ENCODE data around the gene SLC5A2. TPM values are rescaled to one million over a fixed set of nuclear protein-coding genes. Genes with fewer than 3 reads are reported as not detected.
A peak's percentile ranks its signal among the peaks of the same experiment; 100 is the strongest.
"Not testable (repeated sequence)": the region's sequence is repeated elsewhere in the genome, so short reads cannot be mapped to it uniquely, and the experiment has no call there.

Gene SLC5A2
- total and polyA plus RNA-seq, 2 donors (not counting 1 experiment from before 2014, with no cell fraction given) = not detected

- Histone ChIP-seq H3K9ac (ENCODE audit: insufficient read depth, low read length) (no peak overlapping the region), H2AFZ (ENCODE audit: low read length) (no peak overlapping the region), H3K4me1 (ENCODE audit: control insufficient read depth, extremely low read depth, insufficient read depth, low read length) (no peaks in the 10 kb centered on the region), H3K4me2 (ENCODE audit: extremely low read depth, insufficient read depth, low read length) (no peak overlapping the region), H3K9me3 (ENCODE audit: control insufficient read depth, insufficient read depth, low read depth, low read length) (no peaks in the 10 kb centered on the region), H3K79me2 (ENCODE audit: control insufficient read depth, insufficient read depth, low read length) (no peaks in the 10 kb centered on the region), H3K36me3 (ENCODE audit: control insufficient read depth, insufficient read depth, low read length) (no peaks in the 10 kb centered on the region), H3K27me3 (ENCODE audit: control insufficient read depth, insufficient read depth, low read length) (no peaks in the 10 kb centered on the region), H3K4me3 (replicated peaks in 1 of 4; ENCODE audit: control extremely low read depth in 1 of 4, insufficient read depth in 1 of 4, low read depth in 3 of 4, low read length in 4 of 4) (no peak overlapping the region), H3K27ac (ENCODE audit: insufficient read depth, low read length) (no peak overlapping the region), H4K20me1 (ENCODE audit: control insufficient read depth, extremely low read depth, insufficient read depth, low read length) (no peaks in the 10 kb centered on the region)
- DNase-seq (ENCODE audit: low read depth in 2 of 2) = no peak
- TF ChIP-seq CTCF (conservative IDR thresholded peaks at IDR 0.05 in 1 of 2, IDR thresholded peaks at IDR 0.05 in 1 of 2; ENCODE audit: low read depth in 1 of 2, low read length in 2 of 2) (no peak), EZH2 (IDR thresholded peaks at IDR 0.05; ENCODE audit: low read length, missing control alignments) (no peak)
Measured at GRCh38 chr16:31440516-31441184, 42.3 kb upstream of the SLC5A2 start.

- Histone ChIP-seq H3K27me3 (ENCODE audit: control insufficient read depth, insufficient read depth, low read length) (no peaks in the 10 kb centered on the region), H3K4me3 (replicated peaks in 1 of 4; ENCODE audit: control extremely low read depth in 1 of 4, insufficient read depth in 1 of 4, low read depth in 3 of 4, low read length in 4 of 4) (peak overlapping the region in 1 of 4 experiments; percentile 82), H3K36me3 (ENCODE audit: control insufficient read depth, insufficient read depth, low read length) (no peaks in the 10 kb centered on the region), H3K27ac (ENCODE audit: insufficient read depth, low read length) (no peak overlapping the region), H3K4me1 (ENCODE audit: control insufficient read depth, extremely low read depth, insufficient read depth, low read length) (no peaks in the 10 kb centered on the region), H3K9ac (ENCODE audit: insufficient read depth, low read length) (no peak overlapping the region), H3K4me2 (ENCODE audit: extremely low read depth, insufficient read depth, low read length) (no peak overlapping the region), H2AFZ (ENCODE audit: low read length) (no peak overlapping the region), H4K20me1 (ENCODE audit: control insufficient read depth, extremely low read depth, insufficient read depth, low read length) (no peaks in the 10 kb centered on the region), H3K9me3 (ENCODE audit: control insufficient read depth, insufficient read depth, low read depth, low read length) (no peaks in the 10 kb centered on the region), H3K79me2 (ENCODE audit: control insufficient read depth, insufficient read depth, low read length) (no peaks in the 10 kb centered on the region)
- TF ChIP-seq CTCF (conservative IDR thresholded peaks at IDR 0.05 in 1 of 2, IDR thresholded peaks at IDR 0.05 in 1 of 2; ENCODE audit: low read depth in 1 of 2, low read length in 2 of 2) (no peak), EZH2 (IDR thresholded peaks at IDR 0.05; ENCODE audit: low read length, missing control alignments) (no peak)
- no peak for DNase-seq (ENCODE audit: low read depth in 2 of 2)
Measured at GRCh38 chr16:31441956-31442355, 41.0 kb upstream of the SLC5A2 start.

GRCh38 chr16:31445931-31446330, 37.0 kb upstream of the SLC5A2 start:
- not testable (repeated sequence) for H3K4me3 ChIP-seq (replicated peaks in 1 of 4; ENCODE audit: control extremely low read depth in 1 of 4, insufficient read depth in 1 of 4, low read depth in 3 of 4, low read length in 4 of 4); H3K9ac ChIP-seq (ENCODE audit: insufficient read depth, low read length); H3K4me1 ChIP-seq (ENCODE audit: control insufficient read depth, extremely low read depth, insufficient read depth, low read length); H4K20me1 ChIP-seq (ENCODE audit: control insufficient read depth, extremely low read depth, insufficient read depth, low read length); H3K4me2 ChIP-seq (ENCODE audit: extremely low read depth, insufficient read depth, low read length); H3K27me3 ChIP-seq (ENCODE audit: control insufficient read depth, insufficient read depth, low read length); H3K79me2 ChIP-seq (ENCODE audit: control insufficient read depth, insufficient read depth, low read length); H3K9me3 ChIP-seq (ENCODE audit: control insufficient read depth, insufficient read depth, low read depth, low read length); H3K36me3 ChIP-seq (ENCODE audit: control insufficient read depth, insufficient read depth, low read length); DNase-seq (ENCODE audit: low read depth in 2 of 2); H3K27ac ChIP-seq (ENCODE audit: insufficient read depth, low read length); H2AFZ ChIP-seq (ENCODE audit: low read length)
